ENCODE results near the gene ZNF224. TPM values are rescaled to one million over a fixed set of nuclear protein-coding genes. Genes with fewer than 3 reads are reported as not detected.
"Not testable (repeated sequence)": the region's sequence is repeated elsewhere in the genome, so short reads cannot be mapped to it uniquely, and the experiment has no call there.

Gene ZNF224
- total and polyA plus RNA-seq, 7 donors: 7.2 to 23.0 (median 16.6) TPM

DNA sequence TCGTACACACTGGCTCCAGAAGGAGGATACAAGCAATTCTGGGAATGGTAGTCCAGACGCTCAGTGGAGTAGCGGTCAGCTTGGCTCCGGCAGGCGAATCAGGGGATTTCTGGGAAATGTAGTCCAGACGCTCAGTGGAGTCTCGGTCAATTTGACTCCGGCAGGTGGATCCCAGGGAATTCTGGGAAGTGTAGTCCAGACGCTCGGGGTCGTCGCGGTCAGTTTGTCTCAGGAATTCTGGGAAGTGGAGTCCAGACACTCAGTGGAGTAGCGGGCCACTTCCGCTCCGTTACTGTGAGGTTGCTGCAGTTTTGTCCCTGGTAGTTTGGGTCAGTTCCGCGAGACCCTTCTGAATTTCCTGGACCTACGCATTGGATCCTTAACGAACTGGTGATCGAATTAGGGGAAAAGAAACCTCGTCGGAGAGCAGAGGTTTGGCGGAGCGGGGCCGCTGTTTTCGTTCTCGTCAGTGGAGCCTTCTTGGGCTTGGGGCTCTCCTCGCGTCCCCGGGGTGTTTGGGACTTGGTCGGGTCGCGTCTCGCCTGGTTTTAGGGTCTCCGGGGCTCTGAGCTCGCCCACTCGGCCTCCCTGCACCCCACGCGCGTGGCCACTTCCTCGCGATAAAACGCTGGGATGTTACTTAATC is 19.1 kb downstream of the ZNF224 start, which contains the start of gene ZNF225:
ZNF225 (plus strand) TSS at position 262 of the 646 bp plus-strand sequence. CDS start 2,429 bp downstream, outside the sequence.
- peak within 1 kb of the TSS; percentile 48 to 79 (median 64) for H3K4me3 ChIP-seq
- peak; percentile 98 for DNase-seq
- peaks cover 0 to 9% (median 4%) of the 10 kb centered on the region in 4 donors for H3K9me3 ChIP-seq
- 0% methylated on average over 44 of the region's 44 CpGs for WGBS, 2 donors
- H3K36me3 ChIP-seq: peaks cover 0 to 41% (median 13%) of the 10 kb centered on the region in 4 donors
- intact Hi-C loops (cut with DNase I): loop anchor here (1.0 to 10.0 kb wide), 10 partner anchors 18 to 242 kb away; partner anchors contain the start of genes ZNF112, ZNF155, ZNF223 and ZNF224
- H3K27me3 ChIP-seq: no peaks in the 10 kb centered on the region
- H3K27ac ChIP-seq: peak within 1 kb of the TSS; percentile 76 to 83 (median 82)
- TF ChIP-seq POLR2AphosphoS5 (IDR thresholded peaks at IDR 0.05) (peak; percentile 43 to 81 (median 73)), EP300 (IDR thresholded peaks at IDR 0.05) (peak in 1 of 4 donors; percentile 25)
- TF ChIP-seq, protein P1, sequence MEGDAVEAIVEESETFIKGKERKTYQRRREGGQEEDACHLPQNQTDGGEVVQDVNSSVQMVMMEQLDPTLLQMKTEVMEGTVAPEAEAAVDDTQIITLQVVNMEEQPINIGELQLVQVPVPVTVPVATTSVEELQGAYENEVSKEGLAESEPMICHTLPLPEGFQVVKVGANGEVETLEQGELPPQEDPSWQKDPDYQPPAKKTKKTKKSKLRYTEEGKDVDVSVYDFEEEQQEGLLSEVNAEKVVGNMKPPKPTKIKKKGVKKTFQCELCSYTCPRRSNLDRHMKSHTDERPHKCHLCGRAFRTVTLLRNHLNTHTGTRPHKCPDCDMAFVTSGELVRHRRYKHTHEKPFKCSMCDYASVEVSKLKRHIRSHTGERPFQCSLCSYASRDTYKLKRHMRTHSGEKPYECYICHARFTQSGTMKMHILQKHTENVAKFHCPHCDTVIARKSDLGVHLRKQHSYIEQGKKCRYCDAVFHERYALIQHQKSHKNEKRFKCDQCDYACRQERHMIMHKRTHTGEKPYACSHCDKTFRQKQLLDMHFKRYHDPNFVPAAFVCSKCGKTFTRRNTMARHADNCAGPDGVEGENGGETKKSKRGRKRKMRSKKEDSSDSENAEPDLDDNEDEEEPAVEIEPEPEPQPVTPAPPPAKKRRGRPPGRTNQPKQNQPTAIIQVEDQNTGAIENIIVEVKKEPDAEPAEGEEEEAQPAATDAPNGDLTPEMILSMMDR (IDR thresholded peaks at IDR 0.05): no peak
- H3K4me1 ChIP-seq: peaks cover 0 to 24% (median 20%) of the 10 kb centered on the region in 4 donors

DNA sequence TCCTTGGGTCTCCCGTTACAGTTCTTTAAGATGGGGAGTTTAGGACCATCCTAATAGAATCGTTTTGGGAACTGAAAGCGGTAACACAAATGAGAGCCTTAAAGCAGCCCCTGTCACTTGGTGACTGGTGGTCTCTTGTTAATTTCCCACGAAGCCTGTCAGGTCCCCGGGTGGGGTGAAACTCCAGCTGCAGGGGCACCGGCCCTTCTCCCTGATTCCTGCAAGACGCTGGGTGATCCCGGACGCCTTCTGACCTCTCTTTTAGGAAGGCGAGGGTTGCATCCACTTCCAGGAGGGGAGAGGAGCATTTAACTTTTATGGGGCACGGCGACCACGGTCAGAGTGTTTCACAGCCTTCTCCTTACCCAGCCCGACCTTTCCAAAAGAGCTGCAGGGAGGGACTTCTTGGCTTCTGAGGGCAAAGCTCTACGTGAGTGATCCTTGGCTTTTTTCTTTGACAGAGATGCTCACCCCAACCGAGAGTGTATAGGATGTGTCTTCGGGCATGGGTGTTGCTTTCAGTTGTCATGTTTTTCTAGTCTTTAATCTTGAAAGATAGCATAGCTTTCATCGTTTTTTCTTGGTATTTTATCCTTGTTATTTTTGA is 19.7 kb downstream of the ZNF224 start:
- intact Hi-C loops (cut with DNase I): loop anchor here (1.0 to 10.0 kb wide), 10 partner anchors 19 to 241 kb away; partner anchors contain the start of genes ZNF112, ZNF155, ZNF223 and ZNF224
- Histone ChIP-seq H3K36me3 (peaks cover 3 to 45% (median 18%) of the 10 kb centered on the region in 4 donors), H3K9me3 (peaks cover 0 to 7% (median 2%) of the 10 kb centered on the region in 4 donors), H3K4me3 (peak overlapping the region; percentile 48 to 79 (median 64)), H3K27me3 (no peaks in the 10 kb centered on the region), H3K27ac (peak overlapping the region; percentile 76 to 83 (median 82)), H3K4me1 (peaks cover 0 to 24% (median 20%) of the 10 kb centered on the region in 4 donors)
- no peak for DNase-seq
- TF ChIP-seq POLR2AphosphoS5 (IDR thresholded peaks at IDR 0.05): no peak
- TF ChIP-seq POLR2A (IDR thresholded peaks at IDR 0.05): no peak
- no peak for TF ChIP-seq EP300 (IDR thresholded peaks at IDR 0.05)
- TF ChIP-seq, protein P1 (IDR thresholded peaks at IDR 0.05): no peak
- WGBS, 2 donors: 4% methylated on average over 18 of the region's 18 CpGs

DNA sequence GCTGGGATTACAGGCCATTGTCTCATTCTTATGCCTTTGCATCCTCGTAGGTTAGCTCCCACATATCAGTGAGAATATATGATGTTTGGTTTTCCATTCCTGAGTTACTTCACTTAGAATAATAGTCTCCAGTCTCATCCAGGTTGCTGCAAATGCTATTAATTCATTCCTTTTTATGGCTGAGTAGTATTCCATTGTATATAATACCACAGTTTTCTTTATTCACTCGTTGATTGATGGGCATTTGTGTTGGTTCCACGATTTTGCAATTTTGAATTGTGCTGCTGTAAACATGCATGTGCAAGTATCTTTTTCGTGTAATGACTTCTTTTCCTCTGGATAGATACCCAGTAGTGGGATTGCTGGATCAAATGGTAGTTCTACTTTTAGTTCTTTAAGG is 27.0 kb downstream of the ZNF224 start:
- H3K9me3 ChIP-seq; intact Hi-C loops (cut with DNase I); H3K4me1 ChIP-seq; H3K27me3 ChIP-seq; DNase-seq; H3K27ac ChIP-seq; H3K4me3 ChIP-seq: not testable (repeated sequence)
- 96 to 97% methylated on average over 4 of the region's 4 CpGs for WGBS, 2 donors
- peaks cover 27 to 99% (median 79%) of the 10 kb centered on the region in 4 donors for H3K36me3 ChIP-seq

DNA sequence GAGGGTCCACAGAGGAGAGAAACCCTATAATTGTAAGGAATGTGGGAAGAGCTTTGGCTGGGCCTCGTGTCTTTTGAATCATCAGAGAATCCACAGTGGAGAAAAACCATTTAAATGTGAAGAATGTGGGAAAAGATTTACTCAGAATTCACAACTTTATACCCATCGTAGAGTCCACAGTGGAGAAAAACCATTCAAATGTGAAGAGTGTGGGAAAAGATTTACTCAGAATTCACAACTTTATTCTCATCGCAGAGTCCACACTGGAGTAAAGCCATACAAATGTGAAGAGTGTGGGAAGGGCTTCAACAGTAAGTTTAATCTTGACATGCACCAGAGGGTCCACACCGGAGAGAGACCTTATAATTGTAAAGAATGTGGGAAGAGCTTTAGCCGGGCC is 37.8 kb downstream of the ZNF224 start:
- DNase-seq: no peak
- Histone ChIP-seq H3K4me3 (no peak overlapping the region), H3K9me3 (peaks cover 12 to 24% (median 17%) of the 10 kb centered on the region in 4 donors), H3K36me3 (peaks cover 26 to 53% (median 34%) of the 10 kb centered on the region in 4 donors), H3K27ac (no peak overlapping the region), H3K4me1 (no peaks in the 10 kb centered on the region), H3K27me3 (no peaks in the 10 kb centered on the region)
- TF ChIP-seq, protein P1 (IDR thresholded peaks at IDR 0.05): no peak
- TF ChIP-seq EP300 (IDR thresholded peaks at IDR 0.05): no peak
- TF ChIP-seq POLR2A (IDR thresholded peaks at IDR 0.05): no peak
- TF ChIP-seq POLR2AphosphoS5 (IDR thresholded peaks at IDR 0.05): no peak
- 98% methylated on average over 5 of the region's 5 CpGs for WGBS, 2 donors
- intact Hi-C loops (cut with DNase I): no loop called here
